Neutrophil (primary cell): ENCODE data around the gene SESN2.

ENCODE experiments used
- H3K27ac ChIP-seq: fragments of 200-600 bp; sonication (generic); 2 replicates; pipeline ENCODE4 v1.5.1; 2016; ENCODE audit warnings: mild to moderate bottlenecking, moderate library complexity
- H3K27me3 ChIP-seq: fragments of 200-600 bp; sonication (generic); 2 replicates; pipeline ENCODE4 v1.6.0; 2016; ENCODE audit warnings: mild to moderate bottlenecking
- H3K36me3 ChIP-seq: fragments of 200-600 bp; sonication (generic); 2 replicates; pipeline ENCODE4 v1.5.1; 2017
- H3K4me1 ChIP-seq, 2 experiments: fragments of 200-600 bp in 1 of 2; sonication (generic) in 1 of 2; 1 replicate in 1 of 2; 2 replicates in 1 of 2; pipeline versions ENCODE4 v1.5.1 to v1.6.1; 2013 to 2016; ENCODE audit warnings: low read depth in 1 of 2, low read length in 1 of 2, mild to moderate bottlenecking in 1 of 2, moderate library complexity in 1 of 2; ENCODE audit not compliant: control insufficient read depth in 1 of 2, insufficient read depth in 1 of 2
- H3K4me3 ChIP-seq, 2 experiments: fragments of 200-600 bp in 1 of 2; sonication (generic) in 1 of 2; 1 replicate in 1 of 2; 2 replicates in 1 of 2; pipeline ENCODE4 v1.5.1; 2013 to 2016; ENCODE audit warnings: low read depth in 1 of 2, low read length in 1 of 2, mild to moderate bottlenecking in 1 of 2, moderate library complexity in 1 of 2
- H3K9me3 ChIP-seq: fragments of 200-600 bp; sonication (generic); 2 replicates; pipeline ENCODE4 v1.5.1; 2016
- CTCF ChIP-seq: fragments of 200-600 bp; sonication (generic); IDR thresholded peaks from 2 replicates; pipeline ENCODE4 v1.5.1; 2016; ENCODE audit warnings: antibody characterized with exemption

The SESN2 gene

GRCh38 chr1:28247612-28248272 is 11.6 kb upstream of the SESN2 start:
- peak overlapping the region; percentile 93 for H3K27ac ChIP-seq
- no peaks in the 10 kb centered on the region for H3K9me3 ChIP-seq
- H3K27me3 ChIP-seq: no peaks in the 10 kb centered on the region
- H3K36me3 ChIP-seq: no peaks in the 10 kb centered on the region
- H3K4me1 ChIP-seq: peaks cover 83 to 85% of the 10 kb centered on the region in 2 experiments
- TF ChIP-seq CTCF: no peak
- H3K4me3 ChIP-seq: peak overlapping the region; percentile 69 to 83

GRCh38 chr1:28248273-28249012 is 10.9 kb upstream of the SESN2 start:
- no peaks in the 10 kb centered on the region for H3K36me3 ChIP-seq
- TF ChIP-seq CTCF: peak; percentile 95
- H3K4me1 ChIP-seq: peaks cover 76 to 78% of the 10 kb centered on the region in 2 experiments
- H3K9me3 ChIP-seq: no peaks in the 10 kb centered on the region
- H3K27me3 ChIP-seq: no peaks in the 10 kb centered on the region
- H3K27ac ChIP-seq: peak overlapping the region; percentile 93
- peak overlapping the region; percentile 69 to 83 for H3K4me3 ChIP-seq

DNA sequence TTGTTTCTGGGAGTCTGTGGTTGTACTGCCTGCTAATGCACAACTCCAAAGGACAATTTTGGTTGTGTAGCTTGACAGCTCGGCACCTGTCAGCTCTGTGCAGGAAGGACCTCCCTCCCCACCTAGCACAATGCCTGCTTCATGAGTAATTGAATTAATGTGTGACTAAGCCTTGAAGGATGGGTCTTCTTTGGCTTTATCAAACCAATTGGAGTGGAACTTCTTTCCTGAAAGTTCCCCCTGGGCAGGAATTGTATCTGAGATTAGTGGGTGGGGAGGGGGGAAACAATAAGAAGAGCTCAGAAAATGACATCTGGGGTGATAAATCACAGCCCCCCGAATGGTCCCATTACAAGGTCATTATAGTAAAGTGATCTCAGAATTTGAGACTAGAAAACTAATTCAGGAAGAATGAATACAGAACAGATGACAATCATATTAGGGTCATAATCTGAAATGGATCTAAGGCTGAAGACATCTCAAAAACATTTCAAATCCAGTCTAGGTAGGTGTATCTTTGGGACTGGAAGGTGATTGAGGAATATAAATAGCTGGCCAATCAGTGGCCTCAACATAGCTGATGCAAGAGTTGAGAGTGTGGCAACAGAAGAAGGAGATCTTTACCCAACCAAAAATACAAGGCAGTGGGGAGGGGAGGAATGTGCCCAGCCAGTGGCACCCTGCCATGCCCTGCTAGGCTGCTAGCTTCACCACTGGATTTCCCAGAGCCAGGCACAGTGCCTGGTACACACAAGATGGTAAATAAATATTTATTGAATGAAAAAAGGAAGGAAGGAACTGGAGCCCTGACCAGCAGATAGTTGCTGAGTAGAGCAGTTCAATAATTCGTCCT is 10.1 kb upstream of the SESN2 start:
- H3K36me3 ChIP-seq: no peaks in the 10 kb centered on the region
- TF ChIP-seq CTCF: no peak
- no peaks in the 10 kb centered on the region for H3K27me3 ChIP-seq
- H3K9me3 ChIP-seq: no peaks in the 10 kb centered on the region
- peak overlapping the region; percentile 69 to 83 for H3K4me3 ChIP-seq
- H3K4me1 ChIP-seq: peaks cover 68 to 70% of the 10 kb centered on the region in 2 experiments
- H3K27ac ChIP-seq: peak overlapping the region; percentile 93

GRCh38 chr1:28249866-28250295 is 9.4 kb upstream of the SESN2 start:
- H3K4me3 ChIP-seq: peak overlapping the region in 1 of 2 experiments; percentile 2
- H3K4me1 ChIP-seq: peaks cover 61 to 64% of the 10 kb centered on the region in 2 experiments

More at GRCh38 chr1:28249866-28250295, 9.4 kb upstream of the SESN2 start:
- H3K9me3 ChIP-seq: no peaks in the 10 kb centered on the region
- no peaks in the 10 kb centered on the region for H3K36me3 ChIP-seq
- no peak for TF ChIP-seq CTCF
- H3K27ac ChIP-seq: peak overlapping the region; percentile 93
- no peaks in the 10 kb centered on the region for H3K27me3 ChIP-seq
